K562 (cell line): ENCODE results near the gene CCDC160. TPM values are rescaled to one million over a fixed set of nuclear protein-coding genes. Genes with fewer than 3 reads are reported as not detected.

ENCODE experiments used
- ATAC-seq: fragments of 200-7000 bp; cut with Tn5 transposase; 3 replicates; pipeline ENCODE4 v1.9.1; 2020; ENCODE audit warnings: moderate library complexity
- BruUV-seq: library from RNA; stranded (reverse); fragments of 400-500 nt; replicated peaks from 2 replicates; lab custom pipeline; 2021; lab: Mats Ljungman, UMichigan
- CTCF ChIA-PET: fragments of 300-600 bp; formaldehyde crosslinking; extraction: SDS; loops from one replicate; lab custom pipeline; 2021; ENCODE audit warnings: low intra/inter-chr PET ratio; lab: Yijun Ruan, JAX
- POLR2A ChIA-PET: fragments of 300-600, 350-650 bp; sonication (Branson Sonifier 250); formaldehyde crosslinking; extraction: SDS; loops from one replicate; lab custom pipeline; 2021; ENCODE audit warnings: antibody characterized with exemption, inconsistent platforms; lab: Yijun Ruan, JAX
- DNase-seq, 4 experiments: peaks; one replicate each; pipeline versions ENCODE4 v3.0.0 to v3.0.0-alpha.2; 2011 to 2018; ENCODE audit warnings: low spot score in 3 of 4, mixed read lengths in 3 of 4; ENCODE audit errors: extremely low read depth in 1 of 4
- FAIRE-seq: peaks from 2 replicates; lab custom pipeline; 2011; peaks lifted over from hg19 to GRCh38; lab: Jason Lieb, UNC
- H2AFZ ChIP-seq: 2 replicates; pipeline ENCODE4 v1.6.0; 2011; ENCODE audit warnings: low read depth, low read length, control low read depth, inconsistent platforms
- H3K27ac ChIP-seq: fragments of 200-600 bp; 3 replicates; pipeline ENCODE4 v1.8.0; 2011; ENCODE audit warnings: low read depth, mild to moderate bottlenecking, control low read depth, inconsistent platforms, low read length, moderate library complexity, mixed read lengths; ENCODE audit errors: extremely low read depth
- H3K27me3 ChIP-seq, 2 experiments: fragments of 300-600 bp in 1 of 2; 2 replicates in 1 of 2; 3 replicates in 1 of 2; pipeline versions ENCODE4 v1.6.0 to v1.8.0; 2011; ENCODE audit warnings: inconsistent platforms in 2 of 2, low read length in 2 of 2, mild to moderate bottlenecking in 1 of 2, mixed read lengths in 1 of 2, moderate library complexity in 1 of 2; ENCODE audit not compliant: control insufficient read depth in 2 of 2, insufficient read depth in 2 of 2
- H3K36me3 ChIP-seq: fragments of 300-600 bp; 3 replicates; pipeline ENCODE4 v1.8.0; 2011; ENCODE audit warnings: mild to moderate bottlenecking, low read length, inconsistent platforms; ENCODE audit not compliant: control insufficient read depth, insufficient read depth
- H3K4me1 ChIP-seq, 2 experiments: fragments of 200-600 bp in 1 of 2; replicated peaks in 1 of 2; 2 replicates in 1 of 2; 3 replicates in 1 of 2; pipeline versions ENCODE4 v1.5.1 to v1.8.0; 2011; ENCODE audit warnings: inconsistent platforms in 2 of 2, low read length in 2 of 2, mild to moderate bottlenecking in 1 of 2, mixed read lengths in 1 of 2, moderate library complexity in 1 of 2; ENCODE audit not compliant: control insufficient read depth in 2 of 2, insufficient read depth in 2 of 2
- H3K4me2 ChIP-seq: 2 replicates; pipeline ENCODE4 v1.6.1; 2011; ENCODE audit warnings: low read length, control low read depth, inconsistent platforms, mixed read lengths; ENCODE audit not compliant: insufficient read depth
- H3K4me3 ChIP-seq: fragments of 200-600 bp; sonication (generic), shearing (Covaris generic); 2 replicates; pipeline ENCODE4 v1.5.1; 2016; ENCODE audit warnings: control low read depth, inconsistent platforms
- H3K79me2 ChIP-seq: fragments of 200-600 bp; 3 replicates; pipeline ENCODE4 v1.8.0; 2011; ENCODE audit warnings: low read length, inconsistent platforms; ENCODE audit not compliant: control insufficient read depth, insufficient read depth
- H3K9ac ChIP-seq, 2 experiments: 2 replicates each; pipeline versions ENCODE4 v1.6.0 to v1.6.1; 2011; ENCODE audit warnings: low read depth in 2 of 2, low read length in 2 of 2, control low read depth in 1 of 2, inconsistent platforms in 1 of 2, mild to moderate bottlenecking in 1 of 2, mixed read lengths in 1 of 2; ENCODE audit not compliant: insufficient read depth in 1 of 2
- H3K9me1 ChIP-seq: one replicate; pipeline ENCODE4 v1.6.0; 2011; ENCODE audit warnings: inconsistent platforms, mild to moderate bottlenecking, low read length, moderate library complexity; ENCODE audit not compliant: control insufficient read depth, insufficient read depth
- H3K9me3 ChIP-seq: replicated peaks from 2 replicates; pipeline ENCODE4 v1.5.1; 2011; ENCODE audit warnings: low read depth, low read length, inconsistent platforms; ENCODE audit not compliant: control insufficient read depth, insufficient read depth
- H4K20me1 ChIP-seq: replicated peaks from 2 replicates; pipeline ENCODE4 v1.6.1; 2011; ENCODE audit warnings: low read length, inconsistent platforms, mixed read lengths; ENCODE audit not compliant: control insufficient read depth, insufficient read depth
- ARID1B ChIP-seq: fragments of 450-650 bp; IDR thresholded peaks from 2 replicates; pipeline ENCODE4 v1.6.1; 2016; ENCODE audit warnings: antibody characterized with exemption, mild to moderate bottlenecking, inconsistent platforms
- ASH1L ChIP-seq: fragments of 450-650 bp; IDR thresholded peaks from 2 replicates; pipeline ENCODE4 v1.6.1; 2018; ENCODE audit warnings: borderline replicate concordance, mild to moderate bottlenecking, low read depth; ENCODE audit not compliant: partially characterized antibody
- CBFA2T3 ChIP-seq: fragments of 450-650 bp; IDR thresholded peaks from 2 replicates; pipeline ENCODE4 v1.6.1; 2017
- DLX4 ChIP-seq: fragments of 250-450 bp; sonication (Bioruptor Pico); IDR thresholded peaks from 2 replicates; pipeline ENCODE4 v1.6.1; 2021; ENCODE audit warnings: mild to moderate bottlenecking
- DNMT1 ChIP-seq: fragments of 450-650 bp; IDR thresholded peaks from 2 replicates; pipeline ENCODE4 v1.6.1; 2016; ENCODE audit warnings: antibody characterized with exemption, mild to moderate bottlenecking
- GABPB1 ChIP-seq: sonication (generic); formaldehyde crosslinking; IDR thresholded peaks from 2 replicates; pipeline ENCODE4 v1.8.0; 2022; ENCODE audit warnings: mild to moderate bottlenecking, missing genetic modification reagents
- LCOR ChIP-seq: sonication (generic); formaldehyde crosslinking; IDR thresholded peaks from 2 replicates; pipeline ENCODE4 v1.8.0; 2022; ENCODE audit warnings: mild to moderate bottlenecking, missing genetic modification reagents
- MEF2D ChIP-seq: conservative IDR thresholded peaks from 2 replicates; pipeline ENCODE4 v1.6.1; 2016; ENCODE audit warnings: low read depth, missing genetic modification characterization, missing compliant biosample characterization
- MYBL2 ChIP-seq, 2 experiments: fragments of 450-650 bp in 1 of 2; sonication (generic) in 1 of 2; formaldehyde crosslinking in 1 of 2; IDR thresholded peaks; 2 replicates each; pipeline versions ENCODE4 v1.6.1 to v1.8.1; 2017 to 2022; ENCODE audit warnings: borderline replicate concordance in 1 of 2, inconsistent platforms in 1 of 2, low read depth in 1 of 2, mild to moderate bottlenecking in 1 of 2, missing genetic modification reagents in 1 of 2, moderate library complexity in 1 of 2
- NCOA4 ChIP-seq: fragments of 450-650 bp; IDR thresholded peaks from 2 replicates; pipeline ENCODE4 v1.6.1; 2018; ENCODE audit warnings: mild to moderate bottlenecking; ENCODE audit not compliant: partially characterized antibody
- PYGO2 ChIP-seq: fragments of 450-650 bp; IDR thresholded peaks from 2 replicates; pipeline ENCODE4 v1.6.1; 2016; ENCODE audit warnings: mild to moderate bottlenecking, missing genetic modification characterization, moderate library complexity, missing compliant biosample characterization
- RBFOX2 ChIP-seq: fragments of 200-400 bp; formaldehyde crosslinking; IDR thresholded peaks from 2 replicates; pipeline ENCODE4 v1.6.1; 2017; ENCODE audit warnings: low read depth, mild to moderate bottlenecking, low read length, moderate library complexity
- SOX6 ChIP-seq: fragments of 450-650 bp; IDR thresholded peaks from 2 replicates; pipeline ENCODE4 v1.6.1; 2014; ENCODE audit warnings: mild to moderate bottlenecking
- SREBF1 ChIP-seq: fragments of 150-350 bp; IDR thresholded peaks from 2 replicates; pipeline ENCODE4 v1.6.1; 2014; ENCODE audit warnings: antibody characterized with exemption, low read depth, low read length, borderline replicate concordance
- TCF7L2 ChIP-seq: fragments of 150-350 bp; IDR thresholded peaks from 2 replicates; pipeline ENCODE4 v1.6.1; 2016; ENCODE audit warnings: low read depth, mild to moderate bottlenecking, low read length, moderate library complexity
- ZNF324 ChIP-seq: fragments of 250-450 bp; sonication (Bioruptor Pico); IDR thresholded peaks from 2 replicates; pipeline ENCODE4 v1.4.0; 2020; ENCODE audit warnings: mild to moderate bottlenecking
- ZNF512 ChIP-seq: IDR thresholded peaks from 2 replicates; pipeline ENCODE4 v1.6.1; 2016; ENCODE audit warnings: missing genetic modification characterization, missing compliant biosample characterization
- WGBS: fragments of 100-300 bp; shearing (Covaris generic); methylation state at CpG from one replicate; pipeline ENCODE4 v1.1.6; 2016; ENCODE audit warnings: low coverage, mixed read lengths; ENCODE audit not compliant: insufficient coverage; ENCODE audit errors: missing lambda C conversion rate; 5-methylcytosine and 5-hydroxymethylcytosine counted together
- in situ Hi-C: fragments of 300-500 bp; cut with MboI; formaldehyde crosslinking; loops from 4 replicates; pipeline ENCODE4 v1.15.0; 2018; ENCODE audit warnings: inconsistent platforms, mixed read lengths
- intact Hi-C: fragments of 100-400 bp; cut with micrococcal nuclease; formaldehyde crosslinking; loops from 2 replicates; pipeline ENCODE4 v1.14.2; 2022
- polyA plus RNA-seq, 8 experiments: library from polyadenylated mRNA; depleted of rRNA in 4 of 8; stranded (reverse) in 5 of 8; unstranded in 3 of 8; fragments of >200 nt; fragmentation: Nextera tagmentation in 2 of 8; fragmentation: Illumina TruSeq in 1 of 8; extraction: Ambion mirVana in 2 of 8; extraction: Trizol in 1 of 8; gene quantifications; 2 replicates each; pipeline versions ENCODE4 v1.2.1 to v1.2.3, GENCODE V29; 2011 to 2014; ENCODE audit warnings: inconsistent platforms in 1 of 8, missing spikeins in 1 of 8
- total RNA-seq, 7 experiments: library from RNA; depleted of rRNA in 6 of 7; stranded (reverse); fragments of >200 nt in 6 of 7; fragmentation: Illumina TruSeq in 2 of 7; extraction: Trizol in 2 of 7; gene quantifications; 2 replicates each; pipeline versions ENCODE4 v1.2.1 to v1.2.3, GENCODE V29; 2011 to 2021; ENCODE audit warnings: low replicate concordance in 1 of 7
- TF ChIP-seq, protein P1 (sequence below), 2 experiments: fragments of 450-650 bp in 1 of 2; sonication (generic) in 1 of 2; formaldehyde crosslinking; conservative IDR thresholded peaks; 2 replicates each; pipeline versions ENCODE4 v1.4.0 to v1.8.1; 2020 to 2022; ENCODE audit warnings: mild to moderate bottlenecking in 1 of 2, missing genetic modification reagents in 1 of 2
- TF ChIP-seq, protein P2 (sequence below): fragments of 450-650 bp; IDR thresholded peaks from 2 replicates; pipeline ENCODE4 v1.6.1; 2017; ENCODE audit warnings: antibody characterized with exemption

The CCDC160 gene
- total and polyA plus RNA-seq, 9 of the 15 experiments (the other 6 are each of a cell fraction or from before 2014, with no cell fraction given): not detected

DNA sequence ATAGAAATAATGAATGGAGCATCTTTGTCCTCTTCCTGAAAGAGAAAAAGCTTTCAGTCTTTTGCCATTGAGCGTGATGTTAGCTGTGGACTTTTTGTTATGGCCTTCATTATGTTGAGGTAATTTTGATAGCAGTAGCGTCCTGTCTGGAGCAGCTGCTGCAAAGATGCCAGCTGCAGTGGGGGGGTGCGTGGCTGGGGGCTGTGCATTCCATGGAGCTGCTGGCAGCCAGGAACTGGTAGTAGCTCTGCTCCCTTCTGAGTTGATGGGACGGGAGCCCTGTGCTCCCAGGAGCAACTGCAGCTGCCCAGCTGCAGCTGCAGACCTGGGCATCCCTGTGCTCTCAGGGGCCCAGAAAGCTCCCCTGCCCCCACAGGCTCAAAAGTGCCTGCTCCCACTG, 50.4 kb downstream of the CCDC160 start:
- ChIA-PET CTCF (no interaction called here), POLR2A (no interaction called here)
- Histone ChIP-seq H3K27me3 (peaks cover 0 to 6% of the 10 kb centered on the region in 2 experiments; a peak in 1 of 5 replicates), H3K4me1 (no peaks in the 10 kb centered on the region), H3K9ac (no peak overlapping the region), H3K36me3 (no peaks in the 10 kb centered on the region), H3K27ac (no peak overlapping the region), H4K20me1 (no peaks in the 10 kb centered on the region), H3K9me1 (no peaks in the 10 kb centered on the region), H3K4me2 (no peak overlapping the region), H3K9me3 (no peaks in the 10 kb centered on the region), H2AFZ (no peak overlapping the region), H3K4me3 (no peak overlapping the region), H3K79me2 (no peaks in the 10 kb centered on the region)
- WGBS: 0% methylated on average over 2 of the region's 4 CpGs
- intact Hi-C loops (no loop called here), in situ Hi-C loops (no loop called here)
- no TSS peak for BruUV-seq
- TF ChIP-seq SOX6 (no peak), ARID1B (no peak), CBFA2T3 (no peak), MYBL2 (IDR thresholded peaks at IDR 0.05; ENCODE audit: low read depth) (no peak), MYBL2 (CRISPR knock-in tag; IDR thresholded peaks at IDR 0.05; ENCODE audit: borderline replicate concordance) (no peak), LCOR (CRISPR knock-in tag) (no peak), PYGO2 (tag) (no peak), ZNF512 (tag) (no peak), GABPB1 (no peak), TCF7L2 (no peak), NCOA4 (no peak), MEF2D (tag) (no peak), DNMT1 (no peak), SREBF1 (no peak), ASH1L (no peak), DLX4 (no peak), ZNF324 (CRISPR knock-in tag) (no peak), RBFOX2 (no peak)
- TF ChIP-seq, protein P1, sequence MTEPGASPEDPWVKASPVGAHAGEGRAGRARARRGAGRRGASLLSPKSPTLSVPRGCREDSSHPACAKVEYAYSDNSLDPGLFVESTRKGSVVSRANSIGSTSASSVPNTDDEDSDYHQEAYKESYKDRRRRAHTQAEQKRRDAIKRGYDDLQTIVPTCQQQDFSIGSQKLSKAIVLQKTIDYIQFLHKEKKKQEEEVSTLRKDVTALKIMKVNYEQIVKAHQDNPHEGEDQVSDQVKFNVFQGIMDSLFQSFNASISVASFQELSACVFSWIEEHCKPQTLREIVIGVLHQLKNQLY (CRISPR knock-in tag; conservative IDR thresholded peaks at IDR 0.05): no peak
- TF ChIP-seq, protein P2, sequence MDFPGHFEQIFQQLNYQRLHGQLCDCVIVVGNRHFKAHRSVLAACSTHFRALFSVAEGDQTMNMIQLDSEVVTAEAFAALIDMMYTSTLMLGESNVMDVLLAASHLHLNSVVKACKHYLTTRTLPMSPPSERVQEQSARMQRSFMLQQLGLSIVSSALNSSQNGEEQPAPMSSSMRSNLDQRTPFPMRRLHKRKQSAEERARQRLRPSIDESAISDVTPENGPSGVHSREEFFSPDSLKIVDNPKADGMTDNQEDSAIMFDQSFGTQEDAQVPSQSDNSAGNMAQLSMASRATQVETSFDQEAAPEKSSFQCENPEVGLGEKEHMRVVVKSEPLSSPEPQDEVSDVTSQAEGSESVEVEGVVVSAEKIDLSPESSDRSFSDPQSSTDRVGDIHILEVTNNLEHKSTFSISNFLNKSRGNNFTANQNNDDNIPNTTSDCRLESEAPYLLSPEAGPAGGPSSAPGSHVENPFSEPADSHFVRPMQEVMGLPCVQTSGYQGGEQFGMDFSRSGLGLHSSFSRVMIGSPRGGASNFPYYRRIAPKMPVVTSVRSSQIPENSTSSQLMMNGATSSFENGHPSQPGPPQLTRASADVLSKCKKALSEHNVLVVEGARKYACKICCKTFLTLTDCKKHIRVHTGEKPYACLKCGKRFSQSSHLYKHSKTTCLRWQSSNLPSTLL: no peak
- FAIRE-seq (no peak), ATAC-seq (no peak), DNase-seq (no peak)
